Measurements from ENCODE around the gene AURKAIP1. TPM values are rescaled to one million over a fixed set of nuclear protein-coding genes. Genes with fewer than 3 reads are reported as not detected.
A peak's percentile ranks its signal among the peaks of the same experiment; 100 is the strongest.

The AURKAIP1 gene
- total and polyA plus RNA-seq, 7 experiments from 2014 or later = 53.8 to 160 (median 65.2) TPM

DNA sequence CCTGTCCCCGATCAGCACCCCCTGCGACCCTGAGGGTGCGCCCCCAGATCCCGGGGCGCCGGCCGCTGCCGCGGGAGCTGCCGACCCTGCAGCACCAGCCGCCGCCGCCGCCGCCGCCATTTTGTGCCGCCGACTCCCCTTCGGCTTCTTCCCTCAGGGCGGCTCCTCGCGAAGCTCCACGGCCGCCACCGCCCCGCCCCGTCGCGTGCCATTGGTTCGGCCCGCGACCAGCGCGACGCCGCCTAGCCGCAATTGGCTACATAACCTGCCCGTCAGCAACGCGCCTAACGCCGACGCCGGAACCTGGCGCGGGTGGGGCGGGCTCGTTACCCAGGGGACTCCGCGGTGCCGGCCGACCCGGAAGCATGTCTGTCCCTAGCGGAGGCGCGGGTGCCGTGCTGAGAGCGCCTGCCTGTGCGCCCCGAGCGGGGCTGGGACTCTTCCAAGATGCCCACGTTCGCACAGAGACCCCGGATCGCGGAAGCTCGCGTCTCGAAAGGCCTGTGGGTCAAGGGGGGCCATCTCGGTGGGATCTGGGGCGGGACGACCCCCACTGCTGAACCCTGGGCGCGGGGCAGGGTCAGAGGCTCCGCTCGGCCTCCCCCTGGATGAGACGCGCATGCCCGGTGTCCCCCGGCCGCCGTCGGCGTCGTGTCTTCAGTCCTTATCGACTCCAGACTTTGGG lies 24.3 kb upstream of the AURKAIP1 start, which contains the start of gene CCNL2:
TSS of gene CCNL2 (minus strand) at position 149 of the 685 bp plus-strand sequence. CDS start at position 120, 29 bp downstream.
- Histone ChIP-seq H3K27me3 (ENCODE audit: control insufficient read depth in 2 of 2, insufficient read depth in 2 of 2, low read length in 2 of 2) (no peaks in the 10 kb centered on the region), H3K27ac (ENCODE audit: low read depth, low read length) (peak within 1 kb of the TSS; percentile 91), H3K36me3 (ENCODE audit: control insufficient read depth in 2 of 3, insufficient read depth in 3 of 3, low read length in 3 of 3) (peaks cover 8 to 59% (median 18%) of the 10 kb centered on the region in 3 experiments), H3K4me3 (ENCODE audit: low read length) (peak within 1 kb of the TSS; percentile 99), H3K9me3 (ENCODE audit: control insufficient read depth in 2 of 3, low read length in 3 of 3) (no peaks in the 10 kb centered on the region), H3K4me1 (ENCODE audit: control insufficient read depth in 2 of 2, insufficient read depth in 2 of 2, low read length in 2 of 2) (peaks cover 20 to 23% of the 10 kb centered on the region in 2 donors)
- ChIA-PET CTCF (interaction anchor here (1.0 to 2.2 kb wide), 3 partner anchors 12 to 27 kb away, joined by 3 to 7 read pairs (median 5); no protein-coding TSS in a partner anchor), POLR2A (interaction anchor here (0.7 to 9.8 kb wide), 13 partner anchors 8 to 302 kb away, joined by 3 to 80 read pairs (median 5); partner anchors contain the start of genes ACAP3, AURKAIP1, MRPL20 and UBE2J2)
- DNase-seq = peak; percentile 98 to 99 (median 99)
- Mint-ChIP-seq H3K27ac (peak within 1 kb of the TSS; percentile 78 to 93 (median 89)), H3K27me3 (no peaks in the 10 kb centered on the region), H3K36me3 (peaks cover 0 to 30% (median 20%) of the 10 kb centered on the region in 5 donors), H3K4me3 (peak within 1 kb of the TSS; percentile 85 to 94 (median 90)), H3K4me1 (peaks cover 22 to 65% (median 43%) of the 10 kb centered on the region in 7 donors), H3K9me3 (peaks cover 0 to 2% (median 0%) of the 10 kb centered on the region in 11 donors)
- ATAC-seq = peak; percentile 97
- intact Hi-C loops (cut with micrococcal nuclease) = loop anchor here (1.0 to 2.0 kb wide), 10 partner anchors 8 to 283 kb away; partner anchors contain the start of genes AURKAIP1 (in 2 of the 2), ATAD3A (in 1 of the 2), ATAD3B (in 1 of the 2) and C1orf159 (in 1 of the 2)

DNA sequence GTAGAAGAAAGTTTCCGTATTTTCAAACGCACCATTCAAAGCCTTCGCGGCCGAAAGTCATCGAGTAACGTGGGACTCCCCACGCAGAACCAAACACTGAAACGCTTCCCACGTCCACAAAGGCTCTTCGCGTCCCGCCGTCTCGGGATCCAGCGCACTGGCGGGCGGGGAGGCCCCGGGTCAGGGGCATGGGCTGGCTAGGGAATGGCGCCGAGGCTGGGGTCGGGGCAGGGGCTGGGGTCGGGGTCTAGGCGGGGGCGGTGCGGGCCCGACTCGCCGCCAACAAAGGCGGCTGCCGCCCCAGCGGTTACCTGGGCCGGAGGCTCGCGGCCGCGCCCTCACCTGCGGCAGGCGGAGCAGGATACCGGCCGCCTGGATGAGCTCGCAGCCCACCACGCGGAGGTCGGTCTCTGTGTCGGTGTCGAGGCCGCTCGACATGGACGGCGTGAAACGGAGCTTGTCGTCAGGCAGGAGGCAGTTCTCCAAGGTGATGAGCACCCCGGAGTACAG lies 23.7 kb upstream of the AURKAIP1 start:
- Mint-ChIP-seq H3K27me3 (no peaks in the 10 kb centered on the region), H3K9me3 (peaks cover 0 to 2% (median 0%) of the 10 kb centered on the region in 11 donors), H3K27ac (peak overlapping the region; percentile 69 to 90 (median 87)), H3K36me3 (peaks cover 0 to 32% (median 20%) of the 10 kb centered on the region in 5 donors), H3K4me3 (peak overlapping the region; percentile 85 to 94 (median 90)), H3K4me1 (peaks cover 22 to 66% (median 43%) of the 10 kb centered on the region in 7 donors)
- H3K4me3 ChIP-seq (ENCODE audit: low read length) = peak overlapping the region; percentile 82
- peaks cover 20 to 23% of the 10 kb centered on the region in 2 donors for H3K4me1 ChIP-seq (ENCODE audit: control insufficient read depth in 2 of 2, insufficient read depth in 2 of 2, low read length in 2 of 2)
- no peaks in the 10 kb centered on the region for H3K9me3 ChIP-seq (ENCODE audit: control insufficient read depth in 2 of 3, low read length in 3 of 3)
- intact Hi-C loops (cut with micrococcal nuclease) = loop anchor here (1.0 to 2.0 kb wide), 10 partner anchors 9 to 282 kb away; partner anchors contain the start of genes AURKAIP1 (in 2 of the 2), ATAD3A (in 1 of the 2), ATAD3B (in 1 of the 2) and C1orf159 (in 1 of the 2)
- ATAC-seq = peak; percentile 1
- no peak for DNase-seq
- POLR2A ChIA-PET = interaction anchor here (0.7 to 9.8 kb wide), 12 partner anchors 9 to 301 kb away, joined by 3 to 80 read pairs (median 6); partner anchors contain the start of genes ACAP3, AURKAIP1, MRPL20 and UBE2J2
- CTCF ChIA-PET = interaction anchor here (1.0 to 2.2 kb wide), 3 partner anchors 11 to 27 kb away, joined by 3 to 7 read pairs (median 5); no protein-coding TSS in a partner anchor
- peak overlapping the region; percentile 91 for H3K27ac ChIP-seq (ENCODE audit: low read depth, low read length)
- peaks cover 13 to 61% (median 24%) of the 10 kb centered on the region in 3 experiments for H3K36me3 ChIP-seq (ENCODE audit: control insufficient read depth in 2 of 3, insufficient read depth in 3 of 3, low read length in 3 of 3)
- H3K27me3 ChIP-seq (ENCODE audit: control insufficient read depth in 2 of 2, insufficient read depth in 2 of 2, low read length in 2 of 2) = no peaks in the 10 kb centered on the region

DNA sequence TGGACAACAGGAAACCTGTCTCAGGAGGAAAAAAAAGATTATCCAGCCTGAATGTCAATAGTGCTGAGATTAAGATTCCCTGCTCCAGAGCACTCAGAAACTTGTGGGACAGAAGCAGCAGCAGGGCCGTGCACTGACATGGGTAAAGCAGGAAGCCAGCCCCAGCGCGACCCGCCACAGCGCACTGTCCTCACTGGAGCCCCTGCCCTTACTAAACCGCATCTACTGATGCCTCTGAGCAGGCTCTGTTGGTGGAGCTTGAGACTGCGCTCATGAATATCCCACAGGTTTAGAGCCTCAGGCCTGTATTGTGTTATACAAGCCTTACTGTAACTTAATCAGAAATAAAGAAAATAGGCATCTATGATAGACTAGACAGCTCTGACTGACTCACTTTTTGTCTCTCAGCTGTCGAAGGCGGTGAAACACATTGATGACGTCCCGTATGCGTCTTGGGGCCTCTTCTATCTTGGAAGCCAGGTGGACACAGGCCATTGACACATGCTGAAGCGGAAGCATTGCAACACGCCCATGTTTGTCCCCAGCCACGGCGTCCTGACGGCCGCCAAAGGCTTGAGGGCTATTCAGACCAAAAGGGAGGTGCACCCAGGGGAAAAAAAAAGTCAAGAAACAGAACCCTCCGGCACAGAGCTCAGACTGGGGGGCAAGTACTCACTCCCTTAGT lies 23.0 kb upstream of the AURKAIP1 start:
- peaks cover 22 to 60% (median 41%) of the 10 kb centered on the region in 7 donors for H3K4me1 Mint-ChIP-seq
- Histone ChIP-seq H3K27ac (ENCODE audit: low read depth, low read length) (peak overlapping the region; percentile 91), H3K4me1 (ENCODE audit: control insufficient read depth in 2 of 2, insufficient read depth in 2 of 2, low read length in 2 of 2) (peaks cover 20 to 23% of the 10 kb centered on the region in 2 donors), H3K27me3 (ENCODE audit: control insufficient read depth in 2 of 2, insufficient read depth in 2 of 2, low read length in 2 of 2) (no peaks in the 10 kb centered on the region), H3K4me3 (ENCODE audit: low read length) (peak overlapping the region; percentile 82), H3K9me3 (ENCODE audit: control insufficient read depth in 2 of 3, low read length in 3 of 3) (no peaks in the 10 kb centered on the region), H3K36me3 (ENCODE audit: control insufficient read depth in 2 of 3, insufficient read depth in 3 of 3, low read length in 3 of 3) (peaks cover 20 to 64% (median 32%) of the 10 kb centered on the region in 3 experiments)
- ChIA-PET POLR2A (interaction anchor here (0.9 to 9.8 kb wide), 3 partner anchors 10 to 23 kb away, joined by 6 to 80 read pairs (median 59); partner anchors contain the start of genes AURKAIP1 and MRPL20), CTCF (no interaction called here)
- H3K36me3 Mint-ChIP-seq = peaks cover 0 to 34% (median 19%) of the 10 kb centered on the region in 5 donors
- H3K27ac Mint-ChIP-seq = peak overlapping the region; percentile 69 to 90 (median 86)
- peak overlapping the region; percentile 85 to 94 (median 89) for H3K4me3 Mint-ChIP-seq
- no peak for DNase-seq
- H3K27me3 Mint-ChIP-seq = no peaks in the 10 kb centered on the region
- intact Hi-C loops (cut with micrococcal nuclease) = loop anchor here (2.0 kb wide), 3 partner anchors 73 to 123 kb away; partner anchors contain the start of genes CPTP (in 1 of the 2) and INTS11 (in 1 of the 2)
- H3K9me3 Mint-ChIP-seq = peaks cover 0 to 2% (median 0%) of the 10 kb centered on the region in 11 donors
- no peak for ATAC-seq

DNA sequence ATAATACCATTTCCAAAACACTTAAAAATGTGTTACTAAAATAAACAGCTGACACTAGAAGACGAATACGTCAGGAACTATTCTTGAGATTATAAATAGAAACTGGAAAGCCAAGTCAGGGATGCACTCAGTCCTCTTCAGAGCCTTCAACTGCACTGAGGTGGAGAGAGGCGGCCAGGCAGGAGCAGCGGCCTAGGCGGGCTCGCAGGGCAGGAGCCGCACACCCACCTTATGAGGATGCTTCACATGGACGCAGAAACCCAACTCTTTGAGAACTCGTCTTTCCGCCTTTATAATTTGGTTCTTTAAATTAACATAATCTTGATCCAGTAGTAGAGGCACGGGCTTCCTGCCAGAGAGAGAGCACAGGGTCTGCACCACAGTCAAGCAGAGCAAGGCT lies 20.2 kb upstream of the AURKAIP1 start:
- peaks cover 0 to 2% (median 0%) of the 10 kb centered on the region in 11 donors for H3K9me3 Mint-ChIP-seq
- ATAC-seq (no peak), DNase-seq (no peak)
- peaks cover 20 to 46% (median 28%) of the 10 kb centered on the region in 7 donors for H3K4me1 Mint-ChIP-seq
- ChIA-PET POLR2A (interaction anchor here (9.8 kb wide), 1 partner anchor 12 kb away, joined by 80 read pairs; the partner anchor contains the start of gene MRPL20), CTCF (no interaction called here)
- H3K27me3 Mint-ChIP-seq = no peaks in the 10 kb centered on the region
- no peak overlapping the region for H3K27ac ChIP-seq (ENCODE audit: low read depth, low read length)
- peaks cover 14 to 18% of the 10 kb centered on the region in 2 donors for H3K4me1 ChIP-seq (ENCODE audit: control insufficient read depth in 2 of 2, insufficient read depth in 2 of 2, low read length in 2 of 2)
- H3K9me3 ChIP-seq (ENCODE audit: control insufficient read depth in 2 of 3, low read length in 3 of 3) = no peaks in the 10 kb centered on the region
- no peaks in the 10 kb centered on the region for H3K27me3 ChIP-seq (ENCODE audit: control insufficient read depth in 2 of 2, insufficient read depth in 2 of 2, low read length in 2 of 2)
- intact Hi-C loops (cut with micrococcal nuclease) = no loop called here
- H3K27ac Mint-ChIP-seq = peak overlapping the region in 4 of 9 donors; percentile 18 to 79 (median 42)
- H3K4me3 ChIP-seq (ENCODE audit: low read length) = no peak overlapping the region
- H3K36me3 ChIP-seq (ENCODE audit: control insufficient read depth in 2 of 3, insufficient read depth in 3 of 3, low read length in 3 of 3) = peaks cover 42 to 70% (median 47%) of the 10 kb centered on the region in 3 experiments
- H3K36me3 Mint-ChIP-seq = peaks cover 4 to 46% (median 29%) of the 10 kb centered on the region in 5 donors
- peak overlapping the region in 8 of 10 donors; percentile 0 to 52 (median 31) for H3K4me3 Mint-ChIP-seq

DNA sequence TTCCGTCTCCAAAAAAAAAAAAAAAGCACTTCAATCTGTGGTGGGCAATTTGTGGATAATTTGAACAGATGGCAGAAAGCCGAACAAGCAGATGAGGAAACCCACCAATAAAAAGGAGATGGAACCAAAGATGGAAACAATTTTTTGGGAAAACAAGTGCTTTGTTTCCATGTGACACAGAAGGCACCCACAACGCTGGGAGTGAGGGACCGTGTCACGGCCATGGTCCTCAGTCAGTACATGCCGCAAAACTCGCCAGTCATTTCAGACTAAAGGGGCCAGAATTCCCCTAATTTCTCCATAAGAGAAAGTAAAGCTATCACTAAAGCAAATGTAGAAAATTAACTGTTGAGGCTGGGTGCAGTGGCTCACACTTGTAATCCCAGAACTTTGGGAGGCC lies 19.1 kb upstream of the AURKAIP1 start:
- DNase-seq (no peak), ATAC-seq (no peak)
- H3K36me3 ChIP-seq (ENCODE audit: control insufficient read depth in 2 of 3, insufficient read depth in 3 of 3, low read length in 3 of 3) = peaks cover 47 to 76% (median 50%) of the 10 kb centered on the region in 3 experiments
- Mint-ChIP-seq H3K36me3 (peaks cover 4 to 52% (median 33%) of the 10 kb centered on the region in 5 donors), H3K27me3 (no peaks in the 10 kb centered on the region), H3K4me3 (no peak overlapping the region), H3K27ac (peak overlapping the region in 1 of 9 donors; percentile 14), H3K9me3 (peaks cover 0 to 2% (median 0%) of the 10 kb centered on the region in 11 donors), H3K4me1 (peaks cover 17 to 38% (median 20%) of the 10 kb centered on the region in 7 donors)
- no peak overlapping the region for H3K27ac ChIP-seq (ENCODE audit: low read depth, low read length)
- H3K9me3 ChIP-seq (ENCODE audit: control insufficient read depth in 2 of 3, low read length in 3 of 3) = no peaks in the 10 kb centered on the region
- H3K27me3 ChIP-seq (ENCODE audit: control insufficient read depth in 2 of 2, insufficient read depth in 2 of 2, low read length in 2 of 2) = no peaks in the 10 kb centered on the region
- intact Hi-C loops (cut with micrococcal nuclease) = no loop called here
- no peak overlapping the region for H3K4me3 ChIP-seq (ENCODE audit: low read length)
- POLR2A ChIA-PET = interaction anchor here (9.8 kb wide), 1 partner anchor 13 kb away, joined by 80 read pairs; the partner anchor contains the start of gene MRPL20
- CTCF ChIA-PET = no interaction called here
- H3K4me1 ChIP-seq (ENCODE audit: control insufficient read depth in 2 of 2, insufficient read depth in 2 of 2, low read length in 2 of 2) = peaks cover 10 to 15% of the 10 kb centered on the region in 2 donors
